ENCODE results near the gene CNTRL. TPM values are rescaled to one million over a fixed set of nuclear protein-coding genes. Genes with fewer than 3 reads are reported as not detected.
A peak's percentile ranks its signal among the peaks of the same experiment; 100 is the strongest.

The CNTRL gene
- total and polyA plus RNA-seq, 2 of the 8 experiments (the other 6 are each of a cell fraction or from before 2014, with no cell fraction given): 5.1 to 13.9 TPM

DNA sequence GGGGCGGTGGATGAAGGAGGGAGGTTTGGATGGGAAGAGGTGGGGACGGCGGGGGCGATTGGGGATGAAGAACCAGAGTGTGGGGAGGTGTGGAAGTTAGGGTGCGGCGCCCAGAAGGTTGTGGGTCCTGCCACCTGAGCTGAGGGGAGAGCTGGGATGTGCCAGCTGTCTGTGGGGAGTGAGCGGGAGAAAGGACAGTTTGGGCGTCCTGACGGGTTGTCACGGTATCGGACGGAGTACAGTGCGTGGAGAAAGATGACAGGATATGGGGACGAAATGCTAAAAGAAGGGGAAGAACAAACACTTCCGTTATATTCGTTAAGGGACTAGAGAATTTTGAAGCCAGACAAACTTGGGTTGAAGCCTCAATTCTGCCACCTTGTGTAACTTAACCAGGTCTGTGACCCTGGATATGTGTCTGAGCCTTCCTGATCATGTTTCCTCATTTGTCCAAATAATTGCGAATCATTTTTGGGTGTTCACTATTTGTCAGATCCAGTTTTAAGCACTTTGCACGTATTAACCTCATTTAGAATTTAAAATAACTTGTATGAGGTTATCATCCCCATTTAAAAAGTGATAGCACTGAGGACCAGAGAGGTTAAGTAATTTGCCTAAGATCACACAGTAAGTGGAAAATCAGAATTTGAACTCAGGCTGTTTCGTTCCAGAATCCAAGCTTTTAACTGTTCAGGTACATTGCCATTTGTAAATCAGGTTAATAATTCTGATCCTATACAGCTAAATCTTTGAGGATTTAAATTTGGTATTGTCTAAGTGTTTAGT is 689 bp downstream of the CNTRL start:
- no peak for DNase-seq (ENCODE audit: low read depth in 1 of 2, low spot score in 2 of 2)
- H2AK5ac ChIP-seq (ENCODE audit: low read depth, low read length): no peak overlapping the region
- no peak overlapping the region for H4K5ac ChIP-seq (ENCODE audit: insufficient read length, low read depth, low read length)
- peaks cover 5 to 36% (median 28%) of the 10 kb centered on the region in 4 experiments for H3K27me3 ChIP-seq (replicated peaks in 1 of 4; ENCODE audit: control insufficient read depth in 3 of 4, extremely low read depth in 1 of 4, insufficient read depth in 3 of 4, low read length in 3 of 4)
- H3K36me3 ChIP-seq (ENCODE audit: control insufficient read depth in 2 of 4, insufficient read depth in 4 of 4, low read length in 3 of 4): no peaks in the 10 kb centered on the region
- H3K18ac ChIP-seq (ENCODE audit: extremely low read depth, low read length): no peak overlapping the region
- 9% methylated on average over 14 of the region's 19 CpGs; no CpG with 5 or more reads in 1 of the 2 experiments for WGBS, 2 experiments (ENCODE audit: extremely low coverage in 1 of 2, insufficient coverage in 1 of 2, insufficient read length in 1 of 2, insufficient replicate concordance in 2 of 2, low coverage in 1 of 2, low lambda C conversion rate in 2 of 2, missing lambda C conversion rate in 1 of 2)
- peak overlapping the region; percentile 94; the same call in 1 of the 2 replicates for H2BK15ac ChIP-seq (ENCODE audit: low read length)
- FAIRE-seq: no peak
- H2BK5ac ChIP-seq (ENCODE audit: low read depth, low read length): peak overlapping the region; percentile 81; the same call in 1 of the 2 replicates
- peak overlapping the region; percentile 37 for H3K56ac ChIP-seq (replicated peaks; ENCODE audit: insufficient read length, low read depth, low read length)
- no peaks in the 10 kb centered on the region for H3K79me1 ChIP-seq (ENCODE audit: low read depth, low read length)
- peak overlapping the region in 3 of 4 experiments; percentile 26 to 80 (median 79); a peak in 5 of 7 replicates for H3K9ac ChIP-seq (replicated peaks in 1 of 4; ENCODE audit: extremely low read depth in 1 of 4, low read depth in 3 of 4, low read length in 3 of 4)
- no peak overlapping the region for H2BK20ac ChIP-seq (ENCODE audit: low read length)
- peak overlapping the region; percentile 71; the same call in 1 of the 2 replicates for H3K27ac ChIP-seq (ENCODE audit: low read depth, low read length)
- H3K4ac ChIP-seq (replicated peaks; ENCODE audit: insufficient read length, low read depth, low read length): no peak overlapping the region
- H3K23ac ChIP-seq (ENCODE audit: insufficient read length): no peak overlapping the region
- H4K8ac ChIP-seq (ENCODE audit: extremely low read depth, insufficient read depth, low read length): peak overlapping the region; percentile 90; the same call in 1 of the 2 replicates
- peak overlapping the region; percentile 69; the same call in 1 of the 2 replicates for H2BK12ac ChIP-seq (ENCODE audit: low read depth, low read length)
- no peaks in the 10 kb centered on the region for H4K20me1 ChIP-seq (replicated peaks in 1 of 2; ENCODE audit: control insufficient read depth in 1 of 2, insufficient read depth in 2 of 2, low read length in 2 of 2)
- no peak overlapping the region for H2BK120ac ChIP-seq (replicated peaks; ENCODE audit: low read depth, low read length)
- CTCF ChIA-PET (ENCODE audit: partially characterized antibody): interaction anchor here (1.2 to 1.7 kb wide), 3 partner anchors 16 to 100 kb away, joined by 3 to 6 read pairs (median 3); no protein-coding TSS in a partner anchor
- H3K23me2 ChIP-seq (ENCODE audit: low read depth, low read length): peaks cover 14% of the 10 kb centered on the region
- H3K9me3 ChIP-seq (ENCODE audit: insufficient read depth in 2 of 2, low read depth in 1 of 2, low read length in 1 of 2): no peaks in the 10 kb centered on the region
- H3K14ac ChIP-seq (ENCODE audit: insufficient read length): no peak overlapping the region
- peak overlapping the region; percentile 96 for H2AFZ ChIP-seq (ENCODE audit: low read length)
- H4K91ac ChIP-seq (replicated peaks; ENCODE audit: insufficient read length, low read length): peak overlapping the region; percentile 36
- H3K4me1 ChIP-seq (replicated peaks in 1 of 4; ENCODE audit: control insufficient read depth in 3 of 4, insufficient read depth in 4 of 4, low read length in 3 of 4): peaks cover 0 to 3% (median 0%) of the 10 kb centered on the region in 4 experiments; a peak in 2 of 7 replicates
- peak overlapping the region; percentile 83 to 97 for H3K4me2 ChIP-seq (ENCODE audit: insufficient read depth in 1 of 2, low read depth in 2 of 2, low read length in 2 of 2)
- H3K79me2 ChIP-seq (ENCODE audit: control insufficient read depth in 1 of 2, insufficient read depth in 2 of 2, low read length in 2 of 2): no peaks in the 10 kb centered on the region
- peak overlapping the region; percentile 50 to 77 (median 68) for H3K4me3 ChIP-seq (ENCODE audit: extremely low read depth in 1 of 4, insufficient read depth in 2 of 4, low read depth in 3 of 4, low read length in 4 of 4)
- POLR2A ChIA-PET (ENCODE audit: partially characterized antibody): interaction anchor here (0.7 kb wide), 1 partner anchor 320 kb away, joined by 3 read pairs; no protein-coding TSS in a partner anchor
- TF ChIP-seq, protein P1, sequence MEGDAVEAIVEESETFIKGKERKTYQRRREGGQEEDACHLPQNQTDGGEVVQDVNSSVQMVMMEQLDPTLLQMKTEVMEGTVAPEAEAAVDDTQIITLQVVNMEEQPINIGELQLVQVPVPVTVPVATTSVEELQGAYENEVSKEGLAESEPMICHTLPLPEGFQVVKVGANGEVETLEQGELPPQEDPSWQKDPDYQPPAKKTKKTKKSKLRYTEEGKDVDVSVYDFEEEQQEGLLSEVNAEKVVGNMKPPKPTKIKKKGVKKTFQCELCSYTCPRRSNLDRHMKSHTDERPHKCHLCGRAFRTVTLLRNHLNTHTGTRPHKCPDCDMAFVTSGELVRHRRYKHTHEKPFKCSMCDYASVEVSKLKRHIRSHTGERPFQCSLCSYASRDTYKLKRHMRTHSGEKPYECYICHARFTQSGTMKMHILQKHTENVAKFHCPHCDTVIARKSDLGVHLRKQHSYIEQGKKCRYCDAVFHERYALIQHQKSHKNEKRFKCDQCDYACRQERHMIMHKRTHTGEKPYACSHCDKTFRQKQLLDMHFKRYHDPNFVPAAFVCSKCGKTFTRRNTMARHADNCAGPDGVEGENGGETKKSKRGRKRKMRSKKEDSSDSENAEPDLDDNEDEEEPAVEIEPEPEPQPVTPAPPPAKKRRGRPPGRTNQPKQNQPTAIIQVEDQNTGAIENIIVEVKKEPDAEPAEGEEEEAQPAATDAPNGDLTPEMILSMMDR (IDR thresholded peaks at IDR 0.05; ENCODE audit: control extremely low read depth in 1 of 3, insufficient read depth in 1 of 3, low read depth in 1 of 3, low read length in 3 of 3): peak in 1 of 3 experiments; percentile 2; a peak in 1 of 4 replicates
- TF ChIP-seq HDAC2 (IDR thresholded peaks at IDR 0.05; ENCODE audit: borderline replicate concordance in 1 of 2, low read depth in 2 of 2, low read length in 2 of 2) (peak in 1 of 2 experiments; percentile 98; a peak in 1 of 4 replicates), KDM1A (IDR thresholded peaks at IDR 0.05; ENCODE audit: borderline replicate concordance, low read length) (peak; percentile 99), SAP30 (IDR thresholded peaks at IDR 0.05; ENCODE audit: insufficient read depth, insufficient replicate concordance, low read length) (peak; percentile 83), SIN3A (conservative IDR thresholded peaks at IDR 0.05 in 1 of 2, IDR thresholded peaks at IDR 0.05 in 1 of 2; ENCODE audit: low read depth in 1 of 2, low read length in 2 of 2) (0 out of 4 replicates have a peak, but pooled peaks of 1 of the 2 experiments have one; percentile 30), PHF8 (conservative IDR thresholded peaks at IDR 0.05; ENCODE audit: low read depth, low read length) (no peak), CREB1 (IDR thresholded peaks at IDR 0.05) (no peak)
